ENCODE measurements around the gene KTI12.

The KTI12 gene

GRCh38 chr1:52054496-52055065, 21.0 kb upstream of the KTI12 start:
- TF ChIP-seq SIN3A (IDR thresholded peaks at IDR 0.05; ENCODE audit: borderline replicate concordance, insufficient read depth, low read length), result no peak
- TF ChIP-seq TAF1 (IDR thresholded peaks at IDR 0.05; ENCODE audit: borderline replicate concordance, insufficient read depth, low read length), result no peak

- TF ChIP-seq POLR2AphosphoS5 (IDR thresholded peaks at IDR 0.05; ENCODE audit: low read depth, low read length) (no peak), TAF1 (IDR thresholded peaks at IDR 0.05; ENCODE audit: borderline replicate concordance, insufficient read depth, low read length) (no peak), SIN3A (IDR thresholded peaks at IDR 0.05; ENCODE audit: borderline replicate concordance, insufficient read depth, low read length) (no peak), FOXP2 (optimal IDR thresholded peaks at IDR 0.05; ENCODE audit: borderline replicate concordance, extremely low read depth, extremely low read length, insufficient read depth) (no peak)
- TF ChIP-seq, protein P1, sequence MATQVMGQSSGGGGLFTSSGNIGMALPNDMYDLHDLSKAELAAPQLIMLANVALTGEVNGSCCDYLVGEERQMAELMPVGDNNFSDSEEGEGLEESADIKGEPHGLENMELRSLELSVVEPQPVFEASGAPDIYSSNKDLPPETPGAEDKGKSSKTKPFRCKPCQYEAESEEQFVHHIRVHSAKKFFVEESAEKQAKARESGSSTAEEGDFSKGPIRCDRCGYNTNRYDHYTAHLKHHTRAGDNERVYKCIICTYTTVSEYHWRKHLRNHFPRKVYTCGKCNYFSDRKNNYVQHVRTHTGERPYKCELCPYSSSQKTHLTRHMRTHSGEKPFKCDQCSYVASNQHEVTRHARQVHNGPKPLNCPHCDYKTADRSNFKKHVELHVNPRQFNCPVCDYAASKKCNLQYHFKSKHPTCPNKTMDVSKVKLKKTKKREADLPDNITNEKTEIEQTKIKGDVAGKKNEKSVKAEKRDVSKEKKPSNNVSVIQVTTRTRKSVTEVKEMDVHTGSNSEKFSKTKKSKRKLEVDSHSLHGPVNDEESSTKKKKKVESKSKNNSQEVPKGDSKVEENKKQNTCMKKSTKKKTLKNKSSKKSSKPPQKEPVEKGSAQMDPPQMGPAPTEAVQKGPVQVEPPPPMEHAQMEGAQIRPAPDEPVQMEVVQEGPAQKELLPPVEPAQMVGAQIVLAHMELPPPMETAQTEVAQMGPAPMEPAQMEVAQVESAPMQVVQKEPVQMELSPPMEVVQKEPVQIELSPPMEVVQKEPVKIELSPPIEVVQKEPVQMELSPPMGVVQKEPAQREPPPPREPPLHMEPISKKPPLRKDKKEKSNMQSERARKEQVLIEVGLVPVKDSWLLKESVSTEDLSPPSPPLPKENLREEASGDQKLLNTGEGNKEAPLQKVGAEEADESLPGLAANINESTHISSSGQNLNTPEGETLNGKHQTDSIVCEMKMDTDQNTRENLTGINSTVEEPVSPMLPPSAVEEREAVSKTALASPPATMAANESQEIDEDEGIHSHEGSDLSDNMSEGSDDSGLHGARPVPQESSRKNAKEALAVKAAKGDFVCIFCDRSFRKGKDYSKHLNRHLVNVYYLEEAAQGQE (IDR thresholded peaks at IDR 0.05; ENCODE audit: insufficient read depth in 1 of 2, low read depth in 2 of 2, low read length in 2 of 2), result no peak
Observed at GRCh38 chr1:52053862-52054261, 20.3 kb upstream of the KTI12 start.

- no peak for TF ChIP-seq POLR2AphosphoS5 (IDR thresholded peaks at IDR 0.05; ENCODE audit: low read depth, low read length)
- TF ChIP-seq FOXP2 (optimal IDR thresholded peaks at IDR 0.05; ENCODE audit: borderline replicate concordance, extremely low read depth, extremely low read length, insufficient read depth), result no peak
- TF ChIP-seq TAF1 (IDR thresholded peaks at IDR 0.05; ENCODE audit: borderline replicate concordance, insufficient read depth, low read length), result no peak
- TF ChIP-seq SIN3A (IDR thresholded peaks at IDR 0.05; ENCODE audit: borderline replicate concordance, insufficient read depth, low read length), result no peak
- TF ChIP-seq, protein P1 (IDR thresholded peaks at IDR 0.05; ENCODE audit: insufficient read depth in 1 of 2, low read depth in 2 of 2, low read length in 2 of 2), result no peak
Observed at GRCh38 chr1:52045236-52045635, 11.6 kb upstream of the KTI12 start.

GRCh38 chr1:52041551-52042185, 8.1 kb upstream of the KTI12 start:
- TF ChIP-seq FOXP2 (optimal IDR thresholded peaks at IDR 0.05; ENCODE audit: borderline replicate concordance, extremely low read depth, extremely low read length, insufficient read depth) (no peak), POLR2AphosphoS5 (IDR thresholded peaks at IDR 0.05; ENCODE audit: low read depth, low read length) (no peak), TAF1 (IDR thresholded peaks at IDR 0.05; ENCODE audit: borderline replicate concordance, insufficient read depth, low read length) (no peak), SIN3A (IDR thresholded peaks at IDR 0.05; ENCODE audit: borderline replicate concordance, insufficient read depth, low read length) (no peak)
- TF ChIP-seq, protein P1 (IDR thresholded peaks at IDR 0.05; ENCODE audit: insufficient read depth in 1 of 2, low read depth in 2 of 2, low read length in 2 of 2), result no peak

GRCh38 chr1:52037909-52038308, 4.3 kb upstream of the KTI12 start:
- TF ChIP-seq POLR2AphosphoS5 (IDR thresholded peaks at IDR 0.05; ENCODE audit: low read depth, low read length), result no peak
- TF ChIP-seq TAF1 (IDR thresholded peaks at IDR 0.05; ENCODE audit: borderline replicate concordance, insufficient read depth, low read length), result no peak

- TF ChIP-seq POLR2AphosphoS5 (IDR thresholded peaks at IDR 0.05; ENCODE audit: low read depth, low read length), result no peak
- no peak for TF ChIP-seq TAF1 (IDR thresholded peaks at IDR 0.05; ENCODE audit: borderline replicate concordance, insufficient read depth, low read length)
- no peak for TF ChIP-seq SIN3A (IDR thresholded peaks at IDR 0.05; ENCODE audit: borderline replicate concordance, insufficient read depth, low read length)
- TF ChIP-seq, protein P1 (IDR thresholded peaks at IDR 0.05; ENCODE audit: insufficient read depth in 1 of 2, low read depth in 2 of 2, low read length in 2 of 2), result no peak
- no peak for TF ChIP-seq FOXP2 (optimal IDR thresholded peaks at IDR 0.05; ENCODE audit: borderline replicate concordance, extremely low read depth, extremely low read length, insufficient read depth)
Observed at GRCh38 chr1:52037402-52037814, 3.8 kb upstream of the KTI12 start.

Measured in PFSK-1 (cell line).